Adrenal gland (tissue), 5 donors: ENCODE measurements around the gene STK32C.

ENCODE experiments used
- CTCF ChIP-seq, 6 experiments: fragments of 450-650 bp in 4 of 6; fragments of 200-600 bp in 2 of 6; sonication (generic) in 1 of 6; IDR thresholded peaks; 1 replicate in 5 of 6; 2 replicates in 1 of 6; pipeline versions ENCODE4 v1.5.1 to v1.8.0; 2016 to 2021; ENCODE audit warnings: antibody characterized with exemption in 6 of 6, mild to moderate bottlenecking in 2 of 6, moderate library complexity in 1 of 6
- POLR2A ChIP-seq, 2 donors: fragments of 450-650 bp; IDR thresholded peaks; one replicate each; pipeline ENCODE4 v1.6.1; 2017; ENCODE audit warnings: antibody characterized with exemption in 2 of 2, mild to moderate bottlenecking in 2 of 2, moderate library complexity in 1 of 2
- donor health status: DM: no; HTN: no; CAD: no.

GRCh38 chr10:132265890-132266496 is 41.8 kb downstream of the STK32C start:
- TF ChIP-seq POLR2A (IDR thresholded peaks at IDR 0.05), result no peak
- TF ChIP-seq CTCF (IDR thresholded peaks at IDR 0.05), result no peak
